RWPE1 (cell line): ENCODE measurements around the gene CD59.

Source experiments
- CTCF ChIA-PET: fragments of 350-600 bp; sonication (Branson Sonifier 250); formaldehyde crosslinking; extraction: SDS; loops from one replicate; lab custom pipeline; 2021; lab: Yijun Ruan, JAX
- POLR2A ChIA-PET: fragments of 400-600 bp; formaldehyde crosslinking; extraction: SDS; loops from one replicate; lab custom pipeline; 2020; ENCODE audit warnings: antibody characterized with exemption; ENCODE audit not compliant: low non-redundant PET; lab: Yijun Ruan, JAX
- DNase-seq: peaks from one replicate; pipeline ENCODE4 v3.0.0; 2012; ENCODE audit warnings: low spot score
- H3K27ac ChIP-seq: fragments of 450-650 bp; 2 replicates; pipeline ENCODE4 v1.5.1; 2017
- TF ChIP-seq, protein P1 (sequence below): fragments of 450-650 bp; conservative IDR thresholded peaks from 2 replicates; pipeline ENCODE4 v1.5.1; 2017; ENCODE audit warnings: low read depth, mild to moderate bottlenecking

The CD59 gene

DNA sequence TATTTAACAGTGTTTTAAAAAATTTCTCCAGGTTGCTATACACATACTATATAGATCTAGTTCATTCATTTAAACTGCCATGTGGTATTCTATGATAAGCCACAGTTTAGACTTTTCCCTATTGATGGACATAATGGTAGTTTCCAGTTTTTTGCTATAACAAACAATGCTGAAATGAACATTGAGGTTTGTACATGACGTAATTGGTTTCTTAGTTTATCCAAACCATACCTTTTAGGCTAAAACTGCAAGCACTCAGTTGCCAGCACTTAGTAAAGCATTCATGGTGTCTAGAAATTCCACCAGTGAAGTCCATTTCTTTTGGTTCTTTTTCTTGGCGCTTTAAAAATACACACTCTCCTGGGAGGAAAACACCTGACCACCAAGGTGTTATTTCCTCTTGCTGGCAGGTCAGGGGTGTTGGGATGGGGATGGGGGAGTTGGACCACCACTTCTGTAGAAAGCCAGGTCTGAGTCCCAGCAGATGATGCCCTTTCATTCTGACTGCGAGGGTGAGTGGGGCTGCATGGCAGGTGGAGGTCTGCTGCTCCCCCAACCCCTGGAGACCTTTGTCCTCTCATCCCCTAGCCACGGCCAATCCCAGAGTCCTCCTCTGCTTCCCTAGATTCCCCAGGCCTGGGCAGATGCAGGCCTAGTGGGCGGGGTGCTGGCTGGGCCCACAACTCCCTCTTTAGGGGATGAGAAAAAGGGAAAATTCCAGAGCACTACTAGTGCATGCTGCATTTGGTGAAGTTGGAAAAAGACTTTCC is 76.7 kb downstream of the CD59 start:
- TF ChIP-seq, protein P1, sequence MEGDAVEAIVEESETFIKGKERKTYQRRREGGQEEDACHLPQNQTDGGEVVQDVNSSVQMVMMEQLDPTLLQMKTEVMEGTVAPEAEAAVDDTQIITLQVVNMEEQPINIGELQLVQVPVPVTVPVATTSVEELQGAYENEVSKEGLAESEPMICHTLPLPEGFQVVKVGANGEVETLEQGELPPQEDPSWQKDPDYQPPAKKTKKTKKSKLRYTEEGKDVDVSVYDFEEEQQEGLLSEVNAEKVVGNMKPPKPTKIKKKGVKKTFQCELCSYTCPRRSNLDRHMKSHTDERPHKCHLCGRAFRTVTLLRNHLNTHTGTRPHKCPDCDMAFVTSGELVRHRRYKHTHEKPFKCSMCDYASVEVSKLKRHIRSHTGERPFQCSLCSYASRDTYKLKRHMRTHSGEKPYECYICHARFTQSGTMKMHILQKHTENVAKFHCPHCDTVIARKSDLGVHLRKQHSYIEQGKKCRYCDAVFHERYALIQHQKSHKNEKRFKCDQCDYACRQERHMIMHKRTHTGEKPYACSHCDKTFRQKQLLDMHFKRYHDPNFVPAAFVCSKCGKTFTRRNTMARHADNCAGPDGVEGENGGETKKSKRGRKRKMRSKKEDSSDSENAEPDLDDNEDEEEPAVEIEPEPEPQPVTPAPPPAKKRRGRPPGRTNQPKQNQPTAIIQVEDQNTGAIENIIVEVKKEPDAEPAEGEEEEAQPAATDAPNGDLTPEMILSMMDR, result no peak
- POLR2A ChIA-PET, result no interaction called here
- DNase-seq, result no peak
- H3K27ac ChIP-seq, result no peak overlapping the region
- CTCF ChIA-PET, result no interaction called here

DNA sequence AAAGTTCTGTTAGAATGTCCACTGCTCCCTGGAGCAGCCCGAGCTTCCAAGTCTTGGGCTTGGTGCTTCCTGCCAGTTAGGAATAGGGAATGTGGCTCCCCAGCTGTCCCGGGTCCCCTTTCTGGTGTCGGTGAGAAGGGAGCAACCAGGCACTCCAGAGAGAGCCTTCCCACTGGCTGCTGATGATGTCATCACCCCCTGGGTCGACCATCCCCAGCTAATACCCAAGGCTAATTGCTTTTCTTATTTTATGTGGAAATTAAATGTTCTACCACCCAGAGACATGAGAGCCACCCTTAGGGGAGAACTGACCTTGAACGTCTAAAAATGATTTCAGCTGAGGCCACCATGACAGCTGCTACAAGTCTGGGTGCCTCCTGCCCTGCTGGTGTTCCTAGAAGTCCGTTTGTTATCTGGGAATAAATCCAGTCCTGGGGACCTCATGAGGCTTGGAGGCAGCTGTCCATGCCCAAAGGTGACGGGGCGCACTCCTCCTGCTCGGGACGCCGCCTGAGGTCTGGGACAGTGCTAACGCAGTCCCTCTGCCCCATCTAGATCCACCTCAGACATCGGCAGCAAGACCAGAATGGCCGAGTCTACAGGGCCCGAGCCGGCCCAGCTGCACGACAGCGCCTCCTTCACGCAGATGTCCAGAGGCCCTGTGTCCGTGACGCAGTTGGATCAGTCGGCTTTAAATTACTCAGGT is 77.9 kb downstream of the CD59 start:
- CTCF ChIA-PET, result no interaction called here
- DNase-seq, result no peak

GRCh38 chr11:33657757-33658156 is 78.5 kb downstream of the CD59 start:
- no peak overlapping the region for H3K27ac ChIP-seq
- TF ChIP-seq, protein P1, result no peak
- CTCF ChIA-PET, result no interaction called here
- no peak for DNase-seq
- POLR2A ChIA-PET, result no interaction called here

More for the DNA sequence above, 77.9 kb downstream of the CD59 start:
- H3K27ac ChIP-seq, result no peak overlapping the region
- POLR2A ChIA-PET, result no interaction called here
- TF ChIP-seq, protein P1, result no peak

- CTCF ChIA-PET, result interaction anchor here (0.9 kb wide), 1 partner anchor 59 kb away, joined by 3 read pairs; no protein-coding TSS in a partner anchor
- DNase-seq, result no peak
- TF ChIP-seq, protein P1, result no peak
Measured at GRCh38 chr11:33656768-33657167, 79.5 kb downstream of the CD59 start.

DNA sequence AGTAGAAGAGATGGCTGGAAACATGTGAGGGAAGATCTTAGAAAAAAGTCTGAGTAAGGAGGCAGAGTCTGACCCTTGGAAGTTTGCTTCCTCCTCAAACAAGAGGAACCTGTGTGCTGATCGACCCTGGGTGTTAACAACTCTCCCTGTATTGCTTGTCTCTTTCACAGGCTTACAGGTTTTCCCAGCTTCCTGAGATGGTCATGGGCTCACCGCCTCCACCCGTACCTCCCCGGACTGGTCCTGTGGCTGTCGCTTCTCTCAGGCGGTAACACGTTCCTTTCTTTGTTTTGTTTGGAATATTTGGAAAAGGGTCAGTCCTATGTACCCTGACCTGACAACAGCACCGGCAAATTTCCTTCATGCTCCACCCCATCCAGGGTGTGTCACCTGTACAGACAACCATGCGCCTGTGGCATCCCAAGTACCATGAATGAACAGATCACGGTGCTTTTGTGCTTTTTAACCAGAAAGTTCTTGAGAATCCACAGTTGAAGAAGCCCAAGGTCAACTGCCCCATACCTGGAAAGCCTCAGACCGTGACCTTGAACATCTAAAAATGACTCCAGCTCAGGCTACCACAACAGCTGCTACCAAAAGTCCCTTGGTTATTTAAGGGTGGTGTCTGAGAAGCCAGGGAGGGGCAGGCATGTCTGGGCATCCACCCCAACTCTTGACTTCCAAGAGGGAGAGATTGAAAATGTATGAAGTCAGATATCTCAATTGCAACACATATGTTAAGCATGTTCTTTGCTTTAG is 80.2 kb downstream of the CD59 start:
- peak; percentile 24 for DNase-seq
- H3K27ac ChIP-seq, result no peak overlapping the region
- CTCF ChIA-PET, result interaction anchor here (0.7 to 0.9 kb wide), 2 partner anchors 60 to 1336 kb away, joined by 3 read pairs; no protein-coding TSS in a partner anchor
- POLR2A ChIA-PET, result no interaction called here
- TF ChIP-seq, protein P1, result no peak

More at GRCh38 chr11:33656768-33657167, 79.5 kb downstream of the CD59 start:
- POLR2A ChIA-PET, result no interaction called here
- no peak overlapping the region for H3K27ac ChIP-seq

- TF ChIP-seq, protein P1, result no peak
- CTCF ChIA-PET, result interaction anchor here (0.6 kb wide), 1 partner anchor 1163 kb away, joined by 3 read pairs; no protein-coding TSS in a partner anchor
- DNase-seq, result no peak
- POLR2A ChIA-PET, result no interaction called here
- no peak overlapping the region for H3K27ac ChIP-seq
Measured at GRCh38 chr11:33654594-33654993, 81.6 kb downstream of the CD59 start.
